Endothelial cell of umbilical vein (primary cell): ENCODE measurements around the gene MAGOHB. TPM values are rescaled to one million over a fixed set of nuclear protein-coding genes. Genes with fewer than 3 reads are reported as not detected.

Source experiments
- BruUV-seq: library from RNA; stranded (reverse); fragments of 400-500 nt; replicated peaks from 2 replicates; lab custom pipeline; 2021; lab: Mats Ljungman, UMichigan
- CTCF ChIA-PET: fragments of 300-600, 350-600 bp; sonication (Branson Sonifier 250); formaldehyde crosslinking; loops from one replicate; lab custom pipeline; 2021; ENCODE audit warnings: antibody characterized with exemption, inconsistent platforms; lab: Charles Lee
- POLR2A ChIA-PET: fragments of 300-600, 350-600 bp; sonication (Branson Sonifier 250); formaldehyde crosslinking; loops from one replicate; lab custom pipeline; 2021; ENCODE audit warnings: antibody characterized with exemption, inconsistent platforms; lab: Charles Lee
- DNase-seq: peaks from one replicate; pipeline ENCODE4 v3.0.0-alpha.2; 2011; ENCODE audit warnings: low read depth, low spot score
- FAIRE-seq: peaks from 2 replicates; lab custom pipeline; 2011; peaks lifted over from hg19 to GRCh38; lab: Jason Lieb, UNC
- H2AFZ ChIP-seq: 2 replicates; pipeline ENCODE4 v1.6.0; 2012; ENCODE audit warnings: low read depth, low read length, control low read depth, inconsistent platforms
- H3K27ac ChIP-seq: 2 replicates; pipeline ENCODE4 v1.5.1; 2011; ENCODE audit warnings: low read depth, mild to moderate bottlenecking, control low read depth, low read length, moderate library complexity; ENCODE audit not compliant: insufficient read depth
- H3K27me3 ChIP-seq, 2 experiments: 2 replicates each; pipeline versions ENCODE4 v1.6.0 to v1.6.1; 2011; ENCODE audit warnings: low read length in 2 of 2, mixed read lengths in 1 of 2; ENCODE audit not compliant: control insufficient read depth in 2 of 2, insufficient read depth in 2 of 2
- H3K36me3 ChIP-seq, 2 experiments: 2 replicates in 1 of 2; 3 replicates in 1 of 2; pipeline ENCODE4 v1.5.1; 2011; ENCODE audit warnings: low read length in 2 of 2, mild to moderate bottlenecking in 1 of 2, moderate library complexity in 1 of 2; ENCODE audit not compliant: control insufficient read depth in 2 of 2, insufficient read depth in 2 of 2; ENCODE audit errors: extremely low read depth in 1 of 2
- H3K4me1 ChIP-seq: 3 replicates; pipeline ENCODE4 v1.5.1; 2011; ENCODE audit warnings: mild to moderate bottlenecking, low read length; ENCODE audit not compliant: control insufficient read depth, insufficient read depth; ENCODE audit errors: extremely low read depth
- H3K4me2 ChIP-seq: 2 replicates; pipeline ENCODE4 v1.6.1; 2011; ENCODE audit warnings: low read length, control low read depth, mixed read lengths; ENCODE audit not compliant: insufficient read depth
- H3K4me3 ChIP-seq, 3 experiments: fragments of 200-600 bp in 1 of 3; sonication (generic), shearing (Covaris generic) in 1 of 3; replicated peaks in 1 of 3; 2 replicates each; pipeline ENCODE4 v1.5.1; 2011 to 2016; ENCODE audit warnings: control low read depth in 3 of 3, low read length in 3 of 3, mild to moderate bottlenecking in 2 of 3, inconsistent platforms in 1 of 3, low read depth in 1 of 3, moderate library complexity in 1 of 3; ENCODE audit not compliant: insufficient read depth in 1 of 3
- H3K79me2 ChIP-seq: 2 replicates; pipeline ENCODE4 v1.6.0; 2012; ENCODE audit warnings: low read length, inconsistent platforms; ENCODE audit not compliant: control insufficient read depth, insufficient read depth
- H3K9ac ChIP-seq: replicated peaks from 2 replicates; pipeline ENCODE3; 2011; ENCODE audit warnings: low read length, control low read depth; ENCODE audit not compliant: insufficient read depth; ENCODE audit errors: extremely low read depth
- H3K9me1 ChIP-seq: replicated peaks from 3 replicates; pipeline ENCODE4 v1.6.0; 2011; ENCODE audit warnings: mild to moderate bottlenecking, low read length; ENCODE audit not compliant: control insufficient read depth, insufficient read depth; ENCODE audit errors: extremely low read depth
- H3K9me3 ChIP-seq: replicated peaks from 2 replicates; pipeline ENCODE4 v1.5.1; 2012; ENCODE audit warnings: low read length, inconsistent platforms; ENCODE audit not compliant: control insufficient read depth, insufficient read depth
- H4K20me1 ChIP-seq: replicated peaks from 2 replicates; pipeline ENCODE3; 2011; ENCODE audit warnings: mild to moderate bottlenecking, low read length; ENCODE audit not compliant: control insufficient read depth, insufficient read depth; ENCODE audit errors: extremely low read depth
- EZH2 ChIP-seq: IDR thresholded peaks from 2 replicates; pipeline ENCODE4 v1.6.1; 2012; ENCODE audit warnings: borderline replicate concordance, low read depth, mild to moderate bottlenecking, moderate library complexity, low read length, inconsistent platforms; ENCODE audit not compliant: severe bottlenecking
- FOS ChIP-seq: IDR thresholded peaks from 2 replicates; pipeline ENCODE4 v1.6.1; 2011; ENCODE audit warnings: mild to moderate bottlenecking, low read length, moderate library complexity, borderline replicate concordance; ENCODE audit not compliant: insufficient read depth
- GATA2 ChIP-seq: IDR thresholded peaks from 2 replicates; pipeline ENCODE4 v1.7.0; 2011; ENCODE audit warnings: low read depth, mild to moderate bottlenecking, moderate library complexity, mixed read lengths, low read length; ENCODE audit not compliant: insufficient read length, insufficient read depth
- JUN ChIP-seq: IDR thresholded peaks from 2 replicates; pipeline ENCODE4 v1.6.1; 2011; ENCODE audit warnings: borderline replicate concordance, low read depth; ENCODE audit not compliant: insufficient read length, insufficient read depth
- MYC ChIP-seq: IDR thresholded peaks from one replicate; pipeline ENCODE4 v1.6.1; 2011; ENCODE audit warnings: mild to moderate bottlenecking, low read depth, low read length
- POLR2A ChIP-seq: IDR thresholded peaks from 2 replicates; pipeline ENCODE4 v1.6.1; 2012; ENCODE audit warnings: low read depth, mild to moderate bottlenecking, control low read depth, low read length
- POLR2AphosphoS5 ChIP-seq: IDR thresholded peaks from 2 replicates; pipeline ENCODE4 v1.6.1; 2012; ENCODE audit warnings: low read depth, mild to moderate bottlenecking, control low read depth, low read length, moderate library complexity; ENCODE audit not compliant: insufficient read depth
- dilution Hi-C: fragments of 300-500 bp; cut with MboI; formaldehyde crosslinking; loops from one replicate; pipeline ENCODE4 v1.15.0; 2019; ENCODE audit warnings: low sequenced_read_pairs; ENCODE audit not compliant: extremely low pct_ligation_motif_present
- intact Hi-C: fragments of 100-400 bp; cut with micrococcal nuclease; formaldehyde crosslinking; loops from one replicate; pipeline ENCODE4 v1.10.0; 2022
- polyA plus RNA-seq, 4 experiments: library from polyadenylated mRNA; depleted of rRNA in 3 of 4; stranded (reverse) in 3 of 4; unstranded in 1 of 4; fragments of >200 nt; gene quantifications; 2 replicates each; pipeline versions ENCODE4 v1.2.1 to v1.2.3, GENCODE V29; 2011 to 2012; ENCODE audit warnings: missing spikeins in 1 of 4
- total RNA-seq: library from RNA; stranded (reverse); gene quantifications from 2 replicates; pipeline ENCODE4 v1.2.3, GENCODE V29; 2021
- TF ChIP-seq, protein P1 (sequence below), 2 donors: IDR thresholded peaks; 1 replicate in 1 of 2; 2 replicates in 1 of 2; pipeline ENCODE4 v1.5.1; 2011; ENCODE audit warnings: low read length in 2 of 2, mild to moderate bottlenecking in 2 of 2, moderate library complexity in 2 of 2, control low read depth in 1 of 2, inconsistent platforms in 1 of 2, low read depth in 1 of 2; ENCODE audit not compliant: insufficient read depth in 1 of 2; ENCODE audit errors: extremely low read depth in 1 of 2
- TF ChIP-seq, protein P2 (sequence below): IDR thresholded peaks from 2 replicates; pipeline ENCODE4 v1.6.1; 2011; ENCODE audit not compliant: insufficient read depth, insufficient read length

Gene MAGOHB
- total and polyA plus RNA-seq, 2 donors (not counting 3 experiments of a cell fraction or from before 2014, with no cell fraction given): 8.9 to 48.3 TPM

DNA sequence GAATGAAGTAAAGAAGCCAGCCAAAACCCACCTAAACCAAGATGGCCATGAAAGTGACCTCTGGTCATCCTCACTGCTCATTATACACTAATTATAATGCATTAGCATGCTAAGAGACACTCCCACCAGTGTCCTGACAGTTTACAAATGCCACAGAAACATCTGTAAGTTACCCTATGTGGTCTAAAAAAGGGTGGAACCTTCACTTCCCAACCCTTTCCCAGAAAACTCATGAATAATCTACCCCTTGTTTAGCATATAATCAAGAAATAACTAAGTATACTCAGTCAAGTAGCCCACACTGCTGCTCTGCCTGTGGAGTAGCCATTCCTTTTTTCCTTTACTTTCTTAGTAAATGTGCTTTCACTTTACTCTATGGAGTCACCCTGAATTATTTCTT is 40.6 kb upstream of the MAGOHB start:
- ChIA-PET CTCF (no interaction called here), POLR2A (no interaction called here)
- H3K27me3 ChIP-seq: no peaks in the 10 kb centered on the region
- no peak for FAIRE-seq
- no peak overlapping the region for H3K27ac ChIP-seq
- H3K9me1 ChIP-seq: no peaks in the 10 kb centered on the region
- peaks cover 31% of the 10 kb centered on the region for H3K79me2 ChIP-seq
- no peak overlapping the region for H2AFZ ChIP-seq
- intact Hi-C loops (no loop called here), dilution Hi-C loops (no loop called here)
- H3K36me3 ChIP-seq: no peaks in the 10 kb centered on the region
- H3K4me1 ChIP-seq: no peaks in the 10 kb centered on the region
- no TSS peak for BruUV-seq
- no peaks in the 10 kb centered on the region for H3K9me3 ChIP-seq
- no peak for DNase-seq
- H3K4me3 ChIP-seq: no peak overlapping the region
- TF ChIP-seq MYC (no peak), POLR2A (no peak), GATA2 (no peak), FOS (no peak), EZH2 (no peak), POLR2AphosphoS5 (no peak), JUN (no peak)
- TF ChIP-seq, protein P1, sequence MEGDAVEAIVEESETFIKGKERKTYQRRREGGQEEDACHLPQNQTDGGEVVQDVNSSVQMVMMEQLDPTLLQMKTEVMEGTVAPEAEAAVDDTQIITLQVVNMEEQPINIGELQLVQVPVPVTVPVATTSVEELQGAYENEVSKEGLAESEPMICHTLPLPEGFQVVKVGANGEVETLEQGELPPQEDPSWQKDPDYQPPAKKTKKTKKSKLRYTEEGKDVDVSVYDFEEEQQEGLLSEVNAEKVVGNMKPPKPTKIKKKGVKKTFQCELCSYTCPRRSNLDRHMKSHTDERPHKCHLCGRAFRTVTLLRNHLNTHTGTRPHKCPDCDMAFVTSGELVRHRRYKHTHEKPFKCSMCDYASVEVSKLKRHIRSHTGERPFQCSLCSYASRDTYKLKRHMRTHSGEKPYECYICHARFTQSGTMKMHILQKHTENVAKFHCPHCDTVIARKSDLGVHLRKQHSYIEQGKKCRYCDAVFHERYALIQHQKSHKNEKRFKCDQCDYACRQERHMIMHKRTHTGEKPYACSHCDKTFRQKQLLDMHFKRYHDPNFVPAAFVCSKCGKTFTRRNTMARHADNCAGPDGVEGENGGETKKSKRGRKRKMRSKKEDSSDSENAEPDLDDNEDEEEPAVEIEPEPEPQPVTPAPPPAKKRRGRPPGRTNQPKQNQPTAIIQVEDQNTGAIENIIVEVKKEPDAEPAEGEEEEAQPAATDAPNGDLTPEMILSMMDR (IDR thresholded peaks at IDR 0.05; ENCODE audit: extremely low read depth in 1 of 2, insufficient read depth in 1 of 2, low read depth in 1 of 2, low read length in 2 of 2): no peak
- TF ChIP-seq, protein P2, sequence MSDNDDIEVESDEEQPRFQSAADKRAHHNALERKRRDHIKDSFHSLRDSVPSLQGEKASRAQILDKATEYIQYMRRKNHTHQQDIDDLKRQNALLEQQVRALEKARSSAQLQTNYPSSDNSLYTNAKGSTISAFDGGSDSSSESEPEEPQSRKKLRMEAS: no peak
- no peaks in the 10 kb centered on the region for H4K20me1 ChIP-seq
- H3K4me2 ChIP-seq: no peak overlapping the region
- no peak overlapping the region for H3K9ac ChIP-seq
